Measurements from ENCODE around the gene PHACTR2. TPM values are rescaled to one million over a fixed set of nuclear protein-coding genes. Genes with fewer than 3 reads are reported as not detected.

The PHACTR2 gene
- total and polyA plus RNA-seq, 11 donors: 10.2 to 101 (median 67.9) TPM

DNA sequence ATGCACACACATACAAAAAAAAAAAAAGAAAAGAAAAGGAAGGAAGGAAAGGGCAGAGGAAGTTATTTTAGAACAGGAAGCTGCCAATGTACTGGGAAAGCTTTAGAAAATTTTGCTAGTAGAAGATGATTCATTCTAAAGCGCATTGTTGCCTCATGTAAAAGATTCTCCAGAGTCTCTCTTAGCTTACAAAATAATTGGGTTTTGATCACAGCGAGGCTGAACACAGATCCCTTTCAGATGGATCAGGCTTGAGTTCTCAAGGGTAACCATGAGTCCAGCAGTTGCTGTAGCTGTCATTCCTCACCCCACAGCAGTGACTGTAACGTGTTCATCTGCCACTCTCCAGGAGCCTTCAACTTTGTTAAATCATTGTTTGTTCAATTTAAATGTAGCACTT is 81.9 kb downstream of the PHACTR2 start:
- H3K9me3 ChIP-seq: no peaks in the 10 kb centered on the region
- no peaks in the 10 kb centered on the region for H3K27me3 ChIP-seq
- peak overlapping the region in 3 of 12 donors; percentile 19 to 50 (median 34) for H3K27ac ChIP-seq
- H3K36me3 ChIP-seq: peaks cover 0 to 70% (median 32%) of the 10 kb centered on the region in 9 donors
- H3K4me3 ChIP-seq: no peak overlapping the region
- ATAC-seq (peak in 1 of 4 donors; percentile 22), DNase-seq (no peak)
- TF ChIP-seq POLR2A (IDR thresholded peaks at IDR 0.05): no peak
- TF ChIP-seq, protein P1, sequence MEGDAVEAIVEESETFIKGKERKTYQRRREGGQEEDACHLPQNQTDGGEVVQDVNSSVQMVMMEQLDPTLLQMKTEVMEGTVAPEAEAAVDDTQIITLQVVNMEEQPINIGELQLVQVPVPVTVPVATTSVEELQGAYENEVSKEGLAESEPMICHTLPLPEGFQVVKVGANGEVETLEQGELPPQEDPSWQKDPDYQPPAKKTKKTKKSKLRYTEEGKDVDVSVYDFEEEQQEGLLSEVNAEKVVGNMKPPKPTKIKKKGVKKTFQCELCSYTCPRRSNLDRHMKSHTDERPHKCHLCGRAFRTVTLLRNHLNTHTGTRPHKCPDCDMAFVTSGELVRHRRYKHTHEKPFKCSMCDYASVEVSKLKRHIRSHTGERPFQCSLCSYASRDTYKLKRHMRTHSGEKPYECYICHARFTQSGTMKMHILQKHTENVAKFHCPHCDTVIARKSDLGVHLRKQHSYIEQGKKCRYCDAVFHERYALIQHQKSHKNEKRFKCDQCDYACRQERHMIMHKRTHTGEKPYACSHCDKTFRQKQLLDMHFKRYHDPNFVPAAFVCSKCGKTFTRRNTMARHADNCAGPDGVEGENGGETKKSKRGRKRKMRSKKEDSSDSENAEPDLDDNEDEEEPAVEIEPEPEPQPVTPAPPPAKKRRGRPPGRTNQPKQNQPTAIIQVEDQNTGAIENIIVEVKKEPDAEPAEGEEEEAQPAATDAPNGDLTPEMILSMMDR (IDR thresholded peaks at IDR 0.05): no peak
- intact Hi-C loops (cut with DNase I): no loop called here
- H3K4me1 ChIP-seq: peaks cover 0 to 20% (median 4%) of the 10 kb centered on the region in 12 donors
- 69 to 80% (median 77%) methylated on average over 3 of the region's 3 CpGs for WGBS, 4 donors

DNA sequence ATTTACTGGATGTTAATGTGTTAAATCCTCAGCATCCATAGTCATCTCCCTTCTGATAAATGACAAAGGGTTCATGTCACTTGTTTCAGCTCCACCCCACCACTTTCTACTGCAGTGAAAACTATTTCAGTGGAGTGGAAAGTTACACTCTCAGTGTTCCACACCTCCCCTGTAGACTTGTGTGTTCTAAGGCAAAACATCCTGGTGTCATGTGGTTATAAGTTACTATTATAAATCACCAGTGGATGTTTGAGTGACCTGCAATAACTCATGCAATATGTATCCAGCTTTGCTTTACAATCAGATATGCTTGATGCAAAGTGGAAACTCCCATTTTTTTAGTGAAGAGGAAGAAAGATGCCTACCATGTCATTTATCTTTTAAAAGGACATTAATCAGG is 83.3 kb downstream of the PHACTR2 start:
- H3K27me3 ChIP-seq: no peaks in the 10 kb centered on the region
- peaks cover 0 to 20% (median 0%) of the 10 kb centered on the region in 12 donors for H3K4me1 ChIP-seq
- no peak for DNase-seq
- H3K27ac ChIP-seq: no peak overlapping the region
- no peaks in the 10 kb centered on the region for H3K9me3 ChIP-seq
- intact Hi-C loops (cut with DNase I): no loop called here
- no peak for ATAC-seq
- no peak overlapping the region for H3K4me3 ChIP-seq
- peaks cover 0 to 71% (median 32%) of the 10 kb centered on the region in 9 donors for H3K36me3 ChIP-seq
- TF ChIP-seq, protein P1 (IDR thresholded peaks at IDR 0.05): no peak
- TF ChIP-seq POLR2A (IDR thresholded peaks at IDR 0.05): no peak

DNA sequence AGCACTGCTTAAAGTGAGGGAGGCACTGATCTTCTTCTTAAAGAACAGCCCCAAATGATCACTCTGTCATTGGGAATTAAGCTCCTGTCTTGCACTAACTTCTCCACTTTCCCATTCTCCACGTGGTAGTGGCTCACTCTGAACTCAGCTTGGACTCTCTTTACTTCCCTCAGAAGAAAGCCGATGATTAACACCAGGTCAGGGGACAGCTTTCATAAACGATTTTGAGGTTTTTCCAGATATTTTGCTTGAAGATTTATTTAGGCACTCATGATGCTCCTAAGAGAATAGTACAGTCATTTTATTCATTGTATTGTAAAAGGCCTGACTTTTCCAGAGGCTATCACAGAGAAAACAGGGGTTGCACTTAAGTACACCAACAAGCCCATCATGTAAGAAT is 84.4 kb downstream of the PHACTR2 start:
- peaks cover 0 to 20% (median 0%) of the 10 kb centered on the region in 12 donors for H3K4me1 ChIP-seq
- intact Hi-C loops (cut with DNase I): no loop called here
- no peak for DNase-seq
- no peaks in the 10 kb centered on the region for H3K9me3 ChIP-seq
- H3K36me3 ChIP-seq: peaks cover 0 to 76% (median 43%) of the 10 kb centered on the region in 9 donors
- TF ChIP-seq POLR2A (IDR thresholded peaks at IDR 0.05): no peak
- TF ChIP-seq, protein P1 (IDR thresholded peaks at IDR 0.05): no peak
- no peak overlapping the region for H3K4me3 ChIP-seq
- no peak overlapping the region for H3K27ac ChIP-seq
- 72 to 76% (median 74%) methylated on average over 3 of the region's 3 CpGs for WGBS, 4 donors
- ATAC-seq: no peak
- H3K27me3 ChIP-seq: no peaks in the 10 kb centered on the region

DNA sequence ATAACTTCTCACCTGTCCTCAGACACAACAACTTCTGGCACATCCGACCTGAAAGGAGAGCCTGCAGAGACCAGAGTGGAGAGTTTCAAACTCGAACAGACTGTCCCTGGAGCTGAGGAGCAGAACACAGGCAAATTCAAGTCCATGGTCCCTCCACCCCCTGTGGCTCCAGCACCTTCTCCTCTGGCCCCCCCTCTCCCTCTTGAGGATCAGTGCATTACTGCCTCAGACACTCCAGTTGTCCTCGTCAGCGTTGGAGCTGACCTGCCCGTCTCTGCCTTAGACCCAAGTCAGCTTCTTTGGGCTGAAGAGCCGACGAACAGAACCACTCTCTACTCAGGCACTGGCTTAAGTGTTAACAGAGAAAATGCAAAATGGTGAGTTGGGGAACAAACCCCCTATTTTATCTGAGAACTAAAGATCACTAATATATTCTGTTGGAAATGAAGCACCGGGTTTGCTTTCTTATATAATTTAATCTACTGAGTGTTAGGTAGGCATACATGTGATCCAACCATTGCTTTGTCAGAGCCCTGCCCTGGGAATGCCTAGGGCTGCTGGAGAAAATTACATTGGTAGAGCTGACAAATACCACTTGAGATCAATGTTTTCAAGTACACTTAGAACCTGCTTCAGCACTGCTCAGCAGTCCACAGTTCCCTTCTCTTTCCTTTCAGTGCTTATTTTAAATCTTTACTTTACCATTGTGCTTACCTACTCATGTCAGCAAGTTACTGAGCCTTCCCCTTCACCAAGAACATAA is 87.8 kb downstream of the PHACTR2 start:
- Histone ChIP-seq H3K27ac (no peak overlapping the region), H3K4me3 (no peak overlapping the region), H3K4me1 (peaks cover 0 to 2% (median 0%) of the 10 kb centered on the region in 12 donors), H3K36me3 (peaks cover 0 to 84% (median 57%) of the 10 kb centered on the region in 9 donors), H3K9me3 (no peaks in the 10 kb centered on the region), H3K27me3 (no peaks in the 10 kb centered on the region)
- intact Hi-C loops (cut with DNase I): no loop called here
- TF ChIP-seq, protein P1 (IDR thresholded peaks at IDR 0.05): no peak
- no peak for TF ChIP-seq POLR2A (IDR thresholded peaks at IDR 0.05)
- 94 to 96% (median 95%) methylated on average over 8 of the region's 8 CpGs for WGBS, 4 donors
- ATAC-seq (no peak), DNase-seq (no peak)

All from heart left ventricle (tissue), 16 donors.